Liver (tissue), 3 donors: Measurements from ENCODE around the gene RAB2B.

Source experiments
- EGR1 ChIP-seq, 2 donors: IDR thresholded peaks; 2 replicates each; pipeline ENCODE4 v1.6.1; 2016 to 2018; ENCODE audit warnings: antibody characterized with exemption in 2 of 2, low read depth in 2 of 2
- FOXA1 ChIP-seq: IDR thresholded peaks from 2 replicates; pipeline ENCODE4 v1.6.1; 2016; ENCODE audit warnings: antibody characterized with exemption
- GABPA ChIP-seq, 2 donors: IDR thresholded peaks in 1 of 2; conservative IDR thresholded peaks in 1 of 2; 2 replicates each; pipeline ENCODE4 v1.6.1; 2016; ENCODE audit warnings: antibody characterized with exemption in 2 of 2, mild to moderate bottlenecking in 1 of 2, moderate library complexity in 1 of 2
- HNF4A ChIP-seq, 2 donors: conservative IDR thresholded peaks; 2 replicates each; pipeline ENCODE4 v1.6.1; 2016; ENCODE audit warnings: antibody characterized with exemption in 2 of 2, mild to moderate bottlenecking in 2 of 2
- JUND ChIP-seq, 2 donors: IDR thresholded peaks; 2 replicates each; pipeline ENCODE4 v1.6.1; 2016; ENCODE audit warnings: antibody characterized with exemption in 2 of 2
- NR2F2 ChIP-seq: IDR thresholded peaks from 2 replicates; pipeline ENCODE4 v1.6.1; 2016; ENCODE audit warnings: antibody characterized with exemption
- RAD21 ChIP-seq, 2 donors: IDR thresholded peaks; 2 replicates each; pipeline ENCODE4 v1.6.1; 2016; ENCODE audit warnings: antibody characterized with exemption in 2 of 2, mild to moderate bottlenecking in 2 of 2
- SP1 ChIP-seq: IDR thresholded peaks from 2 replicates; pipeline ENCODE4 v1.6.1; 2018; ENCODE audit warnings: antibody characterized with exemption, mild to moderate bottlenecking
- TAF1 ChIP-seq: conservative IDR thresholded peaks from 2 replicates; pipeline ENCODE4 v1.6.1; 2016; ENCODE audit warnings: antibody characterized with exemption, mild to moderate bottlenecking
- TF ChIP-seq, protein P1 (sequence below): fragments of 150-350 bp; IDR thresholded peaks from 2 replicates; pipeline ENCODE4 v1.5.1; 2017; ENCODE audit warnings: improper control_type of control experiment, low read depth, low read length; ENCODE audit not compliant: missing input control
- TF ChIP-seq, protein P2 (sequence below): IDR thresholded peaks from 2 replicates; pipeline ENCODE4 v1.6.1; 2016; ENCODE audit warnings: antibody characterized with exemption
- TF ChIP-seq, protein P3 (sequence below): IDR thresholded peaks from 2 replicates; pipeline ENCODE4 v1.6.1; 2016; ENCODE audit warnings: antibody characterized with exemption, mild to moderate bottlenecking
- TF ChIP-seq, protein P4 (sequence below): IDR thresholded peaks from 2 replicates; pipeline ENCODE4 v1.6.1; 2016; ENCODE audit warnings: antibody characterized with exemption
- TF ChIP-seq, protein P5 (sequence below): IDR thresholded peaks from 2 replicates; pipeline ENCODE4 v1.6.1; 2016; ENCODE audit warnings: antibody characterized with exemption
- donor health status: healthy.
- donor health status: healthy.

DNA sequence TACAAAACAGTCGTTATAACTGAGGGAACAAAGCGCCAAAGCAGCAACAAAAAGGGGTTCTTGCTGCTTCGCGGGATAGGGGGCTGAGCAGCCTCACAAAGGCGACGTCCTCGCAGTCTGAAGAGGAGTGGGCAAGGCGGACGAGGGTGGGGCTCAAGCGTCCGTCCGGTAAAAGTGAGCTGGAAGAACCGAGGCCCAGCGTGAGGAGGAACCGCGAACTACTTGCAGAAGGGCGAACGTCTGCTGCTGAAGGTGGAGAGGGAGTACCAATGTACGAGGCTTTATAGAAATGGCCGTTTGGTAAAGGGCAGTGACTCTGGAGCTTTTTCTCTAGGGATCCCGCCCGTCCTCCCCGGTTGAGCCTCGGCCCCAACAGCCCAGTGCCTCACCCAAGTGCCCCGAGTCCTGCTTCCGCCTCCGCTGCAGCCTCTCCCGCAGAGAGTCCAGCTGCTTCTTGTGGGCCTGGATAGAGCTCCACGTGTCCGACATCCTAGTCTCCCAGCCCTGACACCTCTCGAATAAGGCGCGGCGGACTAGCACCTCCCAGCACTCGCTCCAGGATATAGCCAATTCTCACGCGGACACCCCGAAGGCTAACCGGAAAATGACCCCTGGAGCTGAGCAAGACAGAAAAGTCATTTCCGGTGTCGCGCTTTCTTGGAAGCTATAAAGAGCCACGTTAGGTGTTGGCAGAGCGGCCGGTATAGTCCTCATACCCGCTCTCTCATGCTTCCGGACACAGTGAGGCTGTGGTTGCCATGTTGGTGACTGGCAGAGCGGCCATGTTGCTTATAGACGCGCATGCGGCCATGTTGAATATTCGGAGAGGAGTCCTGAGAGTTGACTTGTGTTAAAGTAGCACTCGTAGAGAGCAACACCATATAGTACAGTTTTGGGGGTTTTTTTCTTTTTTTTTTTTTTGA, 34.2 kb upstream of the RAB2B start, which contains the start of gene METTL3:
- TF ChIP-seq GABPA (IDR thresholded peaks at IDR 0.05 in 1 of 2, conservative IDR thresholded peaks at IDR 0.05 in 1 of 2) (peak; percentile 94 to 98), RAD21 (IDR thresholded peaks at IDR 0.05) (peak; percentile 29 to 57), SP1 (peak; percentile 86), JUND (IDR thresholded peaks at IDR 0.05) (peak; percentile 49 to 76), HNF4A (conservative IDR thresholded peaks at IDR 0.05) (peak in 1 of 2 donors; percentile 62), FOXA1 (no peak), TAF1 (peak; percentile 87), EGR1 (IDR thresholded peaks at IDR 0.05; ENCODE audit: low read depth in 2 of 2) (peak; percentile 63 to 88), NR2F2 (peak; percentile 95)
- TF ChIP-seq, protein P1, sequence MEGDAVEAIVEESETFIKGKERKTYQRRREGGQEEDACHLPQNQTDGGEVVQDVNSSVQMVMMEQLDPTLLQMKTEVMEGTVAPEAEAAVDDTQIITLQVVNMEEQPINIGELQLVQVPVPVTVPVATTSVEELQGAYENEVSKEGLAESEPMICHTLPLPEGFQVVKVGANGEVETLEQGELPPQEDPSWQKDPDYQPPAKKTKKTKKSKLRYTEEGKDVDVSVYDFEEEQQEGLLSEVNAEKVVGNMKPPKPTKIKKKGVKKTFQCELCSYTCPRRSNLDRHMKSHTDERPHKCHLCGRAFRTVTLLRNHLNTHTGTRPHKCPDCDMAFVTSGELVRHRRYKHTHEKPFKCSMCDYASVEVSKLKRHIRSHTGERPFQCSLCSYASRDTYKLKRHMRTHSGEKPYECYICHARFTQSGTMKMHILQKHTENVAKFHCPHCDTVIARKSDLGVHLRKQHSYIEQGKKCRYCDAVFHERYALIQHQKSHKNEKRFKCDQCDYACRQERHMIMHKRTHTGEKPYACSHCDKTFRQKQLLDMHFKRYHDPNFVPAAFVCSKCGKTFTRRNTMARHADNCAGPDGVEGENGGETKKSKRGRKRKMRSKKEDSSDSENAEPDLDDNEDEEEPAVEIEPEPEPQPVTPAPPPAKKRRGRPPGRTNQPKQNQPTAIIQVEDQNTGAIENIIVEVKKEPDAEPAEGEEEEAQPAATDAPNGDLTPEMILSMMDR = no peak
- TF ChIP-seq, protein P2, sequence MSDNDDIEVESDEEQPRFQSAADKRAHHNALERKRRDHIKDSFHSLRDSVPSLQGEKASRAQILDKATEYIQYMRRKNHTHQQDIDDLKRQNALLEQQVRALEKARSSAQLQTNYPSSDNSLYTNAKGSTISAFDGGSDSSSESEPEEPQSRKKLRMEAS = peak; percentile 96
- TF ChIP-seq, protein P3, sequence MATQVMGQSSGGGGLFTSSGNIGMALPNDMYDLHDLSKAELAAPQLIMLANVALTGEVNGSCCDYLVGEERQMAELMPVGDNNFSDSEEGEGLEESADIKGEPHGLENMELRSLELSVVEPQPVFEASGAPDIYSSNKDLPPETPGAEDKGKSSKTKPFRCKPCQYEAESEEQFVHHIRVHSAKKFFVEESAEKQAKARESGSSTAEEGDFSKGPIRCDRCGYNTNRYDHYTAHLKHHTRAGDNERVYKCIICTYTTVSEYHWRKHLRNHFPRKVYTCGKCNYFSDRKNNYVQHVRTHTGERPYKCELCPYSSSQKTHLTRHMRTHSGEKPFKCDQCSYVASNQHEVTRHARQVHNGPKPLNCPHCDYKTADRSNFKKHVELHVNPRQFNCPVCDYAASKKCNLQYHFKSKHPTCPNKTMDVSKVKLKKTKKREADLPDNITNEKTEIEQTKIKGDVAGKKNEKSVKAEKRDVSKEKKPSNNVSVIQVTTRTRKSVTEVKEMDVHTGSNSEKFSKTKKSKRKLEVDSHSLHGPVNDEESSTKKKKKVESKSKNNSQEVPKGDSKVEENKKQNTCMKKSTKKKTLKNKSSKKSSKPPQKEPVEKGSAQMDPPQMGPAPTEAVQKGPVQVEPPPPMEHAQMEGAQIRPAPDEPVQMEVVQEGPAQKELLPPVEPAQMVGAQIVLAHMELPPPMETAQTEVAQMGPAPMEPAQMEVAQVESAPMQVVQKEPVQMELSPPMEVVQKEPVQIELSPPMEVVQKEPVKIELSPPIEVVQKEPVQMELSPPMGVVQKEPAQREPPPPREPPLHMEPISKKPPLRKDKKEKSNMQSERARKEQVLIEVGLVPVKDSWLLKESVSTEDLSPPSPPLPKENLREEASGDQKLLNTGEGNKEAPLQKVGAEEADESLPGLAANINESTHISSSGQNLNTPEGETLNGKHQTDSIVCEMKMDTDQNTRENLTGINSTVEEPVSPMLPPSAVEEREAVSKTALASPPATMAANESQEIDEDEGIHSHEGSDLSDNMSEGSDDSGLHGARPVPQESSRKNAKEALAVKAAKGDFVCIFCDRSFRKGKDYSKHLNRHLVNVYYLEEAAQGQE = peak; percentile 73
- TF ChIP-seq, protein P4, sequence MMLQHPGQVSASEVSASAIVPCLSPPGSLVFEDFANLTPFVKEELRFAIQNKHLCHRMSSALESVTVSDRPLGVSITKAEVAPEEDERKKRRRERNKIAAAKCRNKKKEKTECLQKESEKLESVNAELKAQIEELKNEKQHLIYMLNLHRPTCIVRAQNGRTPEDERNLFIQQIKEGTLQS = peak; percentile 59
- TF ChIP-seq, protein P5, sequence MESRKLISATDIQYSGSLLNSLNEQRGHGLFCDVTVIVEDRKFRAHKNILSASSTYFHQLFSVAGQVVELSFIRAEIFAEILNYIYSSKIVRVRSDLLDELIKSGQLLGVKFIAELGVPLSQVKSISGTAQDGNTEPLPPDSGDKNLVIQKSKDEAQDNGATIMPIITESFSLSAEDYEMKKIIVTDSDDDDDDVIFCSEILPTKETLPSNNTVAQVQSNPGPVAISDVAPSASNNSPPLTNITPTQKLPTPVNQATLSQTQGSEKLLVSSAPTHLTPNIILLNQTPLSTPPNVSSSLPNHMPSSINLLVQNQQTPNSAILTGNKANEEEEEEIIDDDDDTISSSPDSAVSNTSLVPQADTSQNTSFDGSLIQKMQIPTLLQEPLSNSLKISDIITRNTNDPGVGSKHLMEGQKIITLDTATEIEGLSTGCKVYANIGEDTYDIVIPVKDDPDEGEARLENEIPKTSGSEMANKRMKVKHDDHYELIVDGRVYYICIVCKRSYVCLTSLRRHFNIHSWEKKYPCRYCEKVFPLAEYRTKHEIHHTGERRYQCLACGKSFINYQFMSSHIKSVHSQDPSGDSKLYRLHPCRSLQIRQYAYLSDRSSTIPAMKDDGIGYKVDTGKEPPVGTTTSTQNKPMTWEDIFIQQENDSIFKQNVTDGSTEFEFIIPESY = peak; percentile 95
